Muscle of arm (tissue), 14 donors: ENCODE results near the gene LTC4S. TPM values are rescaled to one million over a fixed set of nuclear protein-coding genes. Genes with fewer than 3 reads are reported as not detected.
"Not testable (repeated sequence)": the region's sequence is repeated elsewhere in the genome, so short reads cannot be mapped to it uniquely, and the experiment has no call there.

Experiments
- DNase-seq: peaks from one replicate; pipeline ENCODE4 v3.0.0-alpha.2; 2013
- long read RNA-seq, 11 donors: transcript quantifications; one replicate each; lab custom pipeline, GENCODE V29; 2026
- polyA plus RNA-seq, 12 donors: library from polyadenylated mRNA; unstranded; fragments of 120-200 nt; gene quantifications; one replicate each; pipeline ENCODE4 v1.2.1, GENCODE V29; 2013; ENCODE audit not compliant: insufficient read length in 12 of 12

Gene LTC4S, protein sequence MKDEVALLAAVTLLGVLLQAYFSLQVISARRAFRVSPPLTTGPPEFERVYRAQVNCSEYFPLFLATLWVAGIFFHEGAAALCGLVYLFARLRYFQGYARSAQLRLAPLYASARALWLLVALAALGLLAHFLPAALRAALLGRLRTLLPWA
- polyA plus RNA-seq = 1 to 10 TPM in 9 of 12 donors, under 1 TPM in 1, not detected in 2; 0.99 to 3.3 (median 1.7) TPM
- long read RNA-seq, donor 1, partial matches to known transcripts = 0 of 1 reads
- long read RNA-seq, donor 1, other reads (novel, unspliced or antisense) = 0 of 1 reads
- long read RNA-seq, donor 2, partial matches to known transcripts = 0 of 3 reads
- long read RNA-seq, donor 2, other reads (novel, unspliced or antisense) = 0 of 3 reads
- long read RNA-seq, donor 3, partial matches to known transcripts = 0 of 1 reads
- long read RNA-seq, donor 3, other reads (novel, unspliced or antisense) = 0 of 1 reads
- long read RNA-seq, donor 4 = 0 reads
- long read RNA-seq, donor 5, partial matches to known transcripts = 0 of 1 reads
- long read RNA-seq, donor 5, other reads (novel, unspliced or antisense) = 0 of 1 reads
- long read RNA-seq, donor 6 = 0 reads
- long read RNA-seq, donor 7 = 0 reads
- long read RNA-seq, donor 8 = 0 reads
- long read RNA-seq, donor 9, partial matches to known transcripts = 0 of 2 reads
- long read RNA-seq, donor 9, other reads (novel, unspliced or antisense) = 0 of 2 reads
- long read RNA-seq, donor 10, partial matches to known transcripts = 0 of 1 reads
- long read RNA-seq, donor 10, other reads (novel, unspliced or antisense) = 0 of 1 reads
- long read RNA-seq, donor 11, partial matches to known transcripts = 0 of 2 reads
- long read RNA-seq, donor 11, other reads (novel, unspliced or antisense) = 0 of 2 reads

DNA sequence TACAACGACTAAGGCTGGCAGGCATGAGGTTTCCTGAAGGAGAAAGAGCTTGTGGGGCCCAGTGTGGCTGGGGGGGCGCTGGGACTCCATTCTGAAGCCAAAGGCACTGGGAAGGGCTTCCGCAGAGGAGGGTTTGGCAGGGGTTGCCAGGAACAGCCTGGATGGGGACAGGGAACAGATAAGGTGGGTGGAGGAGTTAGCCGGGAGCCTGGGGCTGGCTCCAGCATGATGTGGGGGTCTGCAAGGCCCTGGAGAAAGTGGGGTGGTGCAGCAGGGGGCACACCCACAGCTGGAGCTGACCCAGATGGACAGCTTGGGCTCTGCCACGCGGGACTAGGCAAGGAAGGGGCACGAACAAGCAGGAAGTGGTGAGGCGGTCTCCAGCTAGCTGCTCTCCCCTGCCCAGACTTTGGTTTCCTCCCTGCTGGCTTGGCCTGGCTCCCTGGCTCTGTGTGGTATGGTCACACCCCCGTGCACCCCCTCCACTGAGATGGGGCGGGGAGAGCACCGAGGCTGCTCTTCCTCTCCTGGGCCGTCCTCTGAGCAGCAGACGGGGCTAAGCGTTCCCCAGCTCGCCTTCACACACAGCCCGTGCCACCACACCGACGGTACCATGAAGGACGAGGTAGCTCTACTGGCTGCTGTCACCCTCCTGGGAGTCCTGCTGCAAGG, at the start of gene LTC4S:
LTC4S (plus strand) TSS at position 519 of the 672 bp plus-strand sequence; CDS start at position 614, 95 bp downstream.
- DNase-seq = no peak

DNA sequence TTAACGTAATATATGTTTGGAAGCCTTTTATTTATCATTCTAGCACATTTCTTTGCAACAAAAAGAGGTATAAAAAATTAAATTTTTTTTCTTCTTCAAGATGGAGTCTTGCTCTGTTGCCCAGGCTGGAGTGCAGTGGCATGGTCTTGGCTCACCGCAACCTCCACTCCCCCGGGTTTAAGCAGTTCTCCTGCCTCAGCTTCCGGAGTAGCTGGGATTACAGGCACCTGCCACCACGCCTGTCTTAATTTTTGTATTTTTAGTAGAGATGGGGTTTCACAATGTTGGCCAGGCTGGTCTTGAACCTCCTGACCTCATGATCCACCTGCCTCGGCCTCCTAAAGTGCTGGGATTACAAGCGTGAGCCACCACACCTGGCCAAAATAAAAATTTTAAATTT, 49.7 kb upstream of the LTC4S start:
- DNase-seq = not testable (repeated sequence)

DNA sequence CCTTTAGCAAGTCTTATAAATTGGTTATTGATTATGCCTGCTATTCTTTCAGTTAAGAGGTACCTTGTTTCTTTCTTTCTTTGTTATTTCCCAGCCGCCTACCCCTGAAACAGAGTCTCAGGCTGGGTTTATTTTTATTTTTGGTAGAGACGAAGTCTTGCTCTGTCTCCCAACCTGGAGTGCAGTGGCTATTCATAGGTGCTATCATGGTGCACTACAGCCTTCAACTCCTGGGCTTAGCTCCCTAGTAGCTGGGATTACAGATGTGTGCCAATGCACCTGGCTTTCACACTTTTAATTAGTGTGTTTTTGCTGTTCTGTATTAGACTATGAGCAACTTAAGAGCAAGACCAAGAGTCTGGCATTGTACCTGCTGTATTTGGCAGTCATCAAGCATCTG, 46.9 kb upstream of the LTC4S start:
- no peak for DNase-seq

DNA sequence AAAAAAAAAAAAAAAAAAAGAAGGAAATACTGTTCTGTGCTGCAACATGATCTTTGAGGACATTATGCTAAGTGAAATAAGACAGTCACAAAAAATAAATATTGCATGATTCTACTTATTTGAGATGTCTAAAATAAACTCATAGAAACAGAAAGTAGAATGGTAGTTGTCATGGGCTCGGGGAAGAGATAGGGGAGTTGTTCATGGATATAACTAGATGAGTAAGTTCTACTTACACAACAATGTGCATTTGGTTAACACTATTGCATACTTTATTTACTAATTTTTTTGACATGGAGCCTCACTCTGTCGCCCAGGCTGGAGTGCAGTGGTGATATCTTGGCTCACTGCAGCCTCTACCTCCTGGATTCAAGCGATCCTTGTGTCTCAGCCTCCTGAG, 46.0 kb upstream of the LTC4S start:
- DNase-seq = no peak

DNA sequence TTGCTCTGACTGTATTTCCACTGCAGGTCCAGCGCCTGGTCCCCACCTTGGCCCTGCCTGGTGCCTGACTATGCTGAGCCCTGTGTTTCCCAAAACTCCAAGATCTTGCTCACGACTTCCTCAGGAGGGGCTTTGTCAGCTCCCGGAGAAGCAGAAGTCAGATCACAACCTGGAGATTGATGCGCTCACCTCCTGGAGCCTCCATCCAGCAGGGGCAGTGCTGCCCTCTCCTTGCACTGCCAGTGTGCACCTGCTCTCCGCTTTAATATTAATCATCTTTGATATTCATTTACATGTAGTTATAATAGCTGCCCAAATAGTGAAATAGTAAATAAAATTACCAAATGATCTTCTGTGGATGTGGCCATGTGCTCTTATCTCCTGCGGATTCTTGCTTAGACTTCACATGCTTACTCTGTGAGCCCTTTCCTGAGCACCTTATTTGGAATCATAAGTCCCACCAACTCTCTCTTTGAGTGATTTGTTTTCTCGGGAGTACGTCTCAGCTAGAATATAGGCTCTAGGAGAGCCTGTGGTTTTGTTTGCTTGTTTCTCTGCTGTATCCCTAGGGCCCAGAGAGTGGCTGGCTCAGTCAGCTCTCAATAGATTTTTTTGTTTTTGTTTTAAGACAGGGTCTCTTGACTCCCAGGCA, 43.8 kb upstream of the LTC4S start:
- DNase-seq = no peak

DNA sequence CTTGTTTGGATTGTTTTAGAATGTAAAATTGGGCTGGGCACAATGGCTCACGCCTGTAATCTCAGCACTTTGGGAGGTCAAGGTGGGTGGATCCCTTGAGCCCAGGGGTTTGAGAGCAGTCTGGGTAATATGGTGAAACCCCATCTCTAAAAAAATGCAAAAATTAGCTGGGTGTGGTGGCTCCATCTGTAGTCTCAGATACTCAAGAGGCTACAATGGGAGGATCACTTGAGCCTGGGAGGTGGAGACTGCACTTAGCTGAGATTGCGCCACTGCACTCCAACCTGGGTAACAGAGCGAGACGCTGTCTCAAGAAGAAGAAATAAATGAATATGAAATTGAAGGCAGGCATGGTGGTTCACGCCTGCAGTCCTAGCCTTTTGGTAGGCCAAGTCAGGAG, 39.8 kb upstream of the LTC4S start:
- DNase-seq = no peak

DNA sequence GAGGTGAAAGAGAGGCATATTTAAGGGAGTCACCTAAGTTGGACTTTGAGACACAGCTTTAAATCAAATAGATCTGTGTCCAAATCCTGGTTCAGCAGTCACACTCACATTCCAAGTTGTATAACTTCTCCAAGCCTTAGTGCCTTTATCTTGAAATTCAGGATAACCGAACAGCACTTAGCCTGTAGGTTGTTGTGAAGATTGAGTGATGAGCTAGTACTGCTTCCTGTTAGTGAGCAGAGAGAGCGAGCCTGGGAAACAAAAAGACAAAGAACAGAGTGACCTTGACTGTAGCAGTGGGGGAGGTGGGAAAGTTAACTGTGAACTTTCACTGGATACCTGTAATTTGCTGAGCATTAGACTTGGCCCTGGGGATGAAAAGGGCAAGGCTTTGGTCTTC, 38.8 kb upstream of the LTC4S start:
- DNase-seq = no peak

DNA sequence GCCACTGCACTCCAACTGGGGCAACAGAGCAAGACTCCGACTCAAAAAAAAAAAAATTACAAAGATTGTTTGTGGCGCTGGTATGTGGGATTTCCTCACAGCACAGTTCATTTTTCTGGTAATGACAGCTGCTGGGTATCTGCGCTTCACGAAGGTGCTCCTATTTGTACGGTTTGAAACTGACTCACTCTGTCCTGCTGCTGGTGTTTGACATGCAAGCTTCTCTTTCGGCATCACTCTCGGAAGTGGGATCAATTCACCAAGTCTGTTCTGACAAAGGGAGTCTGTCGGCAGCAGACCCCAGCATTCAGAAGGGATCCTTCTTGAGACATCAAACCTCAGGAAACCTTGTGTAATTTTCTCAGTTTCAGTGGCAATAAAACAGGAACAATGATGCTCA, 34.8 kb upstream of the LTC4S start:
- DNase-seq = no peak

DNA sequence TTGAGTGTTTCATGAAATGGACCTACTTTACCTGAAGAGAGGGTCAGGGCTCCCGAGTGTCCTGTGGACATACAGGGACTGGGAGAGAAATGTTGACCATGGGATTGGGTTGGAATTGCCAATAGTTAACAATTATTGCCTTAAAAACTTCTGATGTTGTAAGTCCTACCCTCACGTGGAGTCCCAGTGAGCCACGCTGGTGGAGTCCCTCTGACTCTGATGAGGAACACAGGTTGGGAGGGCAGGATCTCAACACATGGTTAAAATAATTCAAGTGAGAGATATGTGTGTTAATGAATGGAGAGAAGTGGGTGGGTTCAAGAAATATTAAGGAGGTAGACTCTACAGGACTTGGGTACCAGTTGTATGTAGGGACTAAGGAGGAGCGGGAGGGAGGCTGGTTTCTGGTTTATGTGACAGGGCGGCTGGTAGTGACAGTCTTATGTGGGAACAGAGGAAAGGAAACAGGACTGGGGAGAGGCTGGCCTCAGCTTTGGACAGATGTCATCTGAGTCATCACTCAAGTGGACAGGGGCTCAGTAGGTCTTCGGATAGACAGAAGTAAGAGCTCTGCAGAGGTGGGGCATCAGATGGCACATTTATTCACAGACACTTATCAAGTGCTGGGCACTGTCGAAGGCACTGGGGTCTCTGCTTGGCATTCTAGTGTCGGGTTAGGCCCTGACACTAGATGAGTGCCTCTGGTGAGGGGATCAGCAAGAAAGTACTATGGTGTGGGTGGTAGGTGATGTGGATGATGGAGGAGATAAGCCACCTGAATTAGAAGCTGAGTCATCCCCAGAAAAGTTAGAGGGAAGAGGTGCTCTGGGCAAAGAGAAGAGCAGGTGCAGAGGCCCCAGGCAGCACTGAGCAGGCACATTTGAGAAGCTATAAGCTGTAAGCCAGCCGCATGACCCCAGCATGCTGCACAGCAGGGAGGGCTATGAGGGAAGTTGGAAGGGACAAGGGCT, 33.9 kb upstream of the LTC4S start:
- DNase-seq = no peak

DNA sequence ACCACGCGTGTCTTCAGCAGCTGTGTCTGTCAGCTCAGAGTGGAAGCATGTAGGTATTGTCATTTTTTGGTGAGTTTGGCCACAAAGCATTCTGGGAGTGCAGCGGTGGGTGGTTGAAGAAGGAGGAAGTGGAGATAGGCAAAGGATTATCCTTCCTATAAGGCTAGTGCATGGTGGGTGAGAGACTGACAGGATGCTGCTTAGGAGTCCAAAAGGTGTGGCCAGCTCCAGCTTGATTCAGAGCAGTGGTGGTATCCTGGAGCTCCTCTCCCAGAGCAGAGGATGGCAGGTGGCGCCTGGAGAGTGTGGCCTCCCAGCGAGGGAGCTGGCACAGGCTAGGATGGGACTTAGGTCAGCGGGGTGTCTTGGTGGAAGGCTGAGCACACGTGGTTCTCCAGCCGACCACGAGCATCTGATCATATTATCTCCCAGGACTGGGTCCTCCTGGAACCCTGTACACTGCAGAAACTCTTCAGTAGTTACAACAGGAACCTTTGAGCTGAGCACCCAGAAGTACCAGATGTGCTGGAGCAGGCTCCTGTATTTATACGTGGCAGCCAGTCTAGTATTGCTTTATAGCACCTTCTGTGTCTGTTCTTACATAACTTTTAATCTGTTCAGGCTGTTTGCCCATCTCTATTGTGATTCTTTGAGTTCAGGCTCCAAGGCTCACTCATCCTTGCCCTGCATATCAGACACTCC, 31.6 kb upstream of the LTC4S start:
- DNase-seq = no peak

DNA sequence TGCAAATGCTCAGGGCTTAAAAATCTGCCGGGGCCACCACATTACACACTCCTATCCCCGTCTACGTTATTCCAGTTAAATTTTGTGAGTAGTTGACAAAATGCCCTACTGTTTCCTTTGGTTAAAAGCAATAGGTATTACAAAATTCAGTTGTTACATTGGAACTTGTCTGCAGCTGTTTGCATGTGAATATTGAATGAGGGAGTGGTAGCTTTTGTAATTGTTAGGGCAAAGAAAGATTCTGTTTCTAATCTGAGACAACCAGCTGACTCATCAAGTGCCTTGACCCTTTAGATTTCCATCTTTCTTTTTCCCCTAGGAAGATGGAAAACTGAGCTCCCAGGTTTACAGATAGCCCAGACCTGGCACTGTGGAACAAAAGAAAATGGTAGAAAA, 31.0 kb upstream of the LTC4S start:
- DNase-seq = no peak

DNA sequence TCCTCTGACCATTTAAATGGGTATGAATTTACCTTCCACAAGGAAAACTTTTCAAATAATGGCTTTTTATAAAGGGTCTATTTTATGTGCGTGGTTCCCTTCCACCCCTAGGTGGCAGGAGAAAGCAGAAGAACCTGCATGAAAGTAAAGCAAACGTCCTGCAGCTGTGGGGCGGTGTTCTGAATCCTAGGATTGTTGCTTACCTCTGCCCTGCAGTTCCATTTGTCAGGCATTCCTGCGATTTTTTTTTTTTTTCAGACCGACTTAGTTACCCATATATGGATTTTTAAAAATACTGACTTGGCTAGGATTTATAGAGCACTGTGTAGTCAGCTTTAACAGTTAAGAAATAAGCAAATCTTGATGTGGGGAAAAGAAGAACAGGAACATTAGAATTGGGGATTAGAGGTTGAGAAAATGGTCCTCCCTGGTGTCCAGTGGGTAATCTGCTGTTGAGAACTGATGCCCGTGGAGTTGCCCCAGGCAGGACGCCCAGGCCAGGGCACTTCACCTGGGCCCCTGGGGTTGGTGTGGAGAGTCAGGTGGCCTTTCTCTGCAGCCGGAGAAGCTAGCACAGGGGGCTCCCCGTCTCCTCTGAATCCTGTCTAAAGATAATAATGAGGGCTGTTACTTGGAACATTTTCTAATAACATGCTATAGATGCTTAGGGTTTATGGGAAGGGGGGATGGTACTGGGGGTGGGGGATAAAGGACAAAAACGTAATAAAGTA, 30.4 kb upstream of the LTC4S start:
- DNase-seq = peak; percentile 59

DNA sequence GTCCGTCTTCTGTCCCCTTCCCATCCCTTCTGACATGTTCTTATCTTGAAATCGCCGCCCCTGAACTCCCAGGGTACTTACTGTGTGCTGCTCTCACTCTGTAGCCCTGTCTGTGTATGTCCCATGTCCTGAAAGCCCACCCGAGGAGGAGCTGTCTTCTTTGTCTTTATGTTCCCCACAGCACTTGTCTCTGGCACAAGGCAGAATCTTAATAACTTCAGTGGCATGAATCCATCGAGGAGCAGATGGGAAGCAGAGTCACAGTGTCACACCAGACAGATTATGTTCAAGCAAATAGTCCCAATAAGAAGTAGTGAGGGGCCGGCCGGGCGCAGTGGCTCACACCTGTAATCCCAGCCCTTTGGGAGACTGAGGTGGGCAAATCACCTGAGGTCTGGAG, 29.7 kb upstream of the LTC4S start:
- DNase-seq = no peak

DNA sequence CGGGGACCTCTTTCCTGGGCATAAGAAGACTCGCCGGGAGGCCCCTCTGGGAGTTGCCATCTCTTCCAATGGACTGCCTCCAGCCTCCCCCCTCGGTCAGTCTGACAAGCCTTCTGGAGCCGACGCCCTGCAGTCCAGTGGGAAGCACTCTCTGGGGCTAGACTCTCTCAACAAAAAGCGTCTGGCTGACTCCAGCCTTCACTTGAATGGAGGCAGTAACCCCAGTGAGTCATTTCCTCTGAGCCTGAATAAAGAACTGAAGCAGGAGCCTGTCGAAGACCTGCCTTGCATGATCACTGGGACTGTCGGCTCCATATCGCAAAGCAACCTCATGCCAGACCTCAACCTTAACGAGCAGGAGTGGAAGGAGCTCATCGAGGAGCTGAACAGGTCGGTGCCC, 28.4 kb upstream of the LTC4S start:
- DNase-seq = no peak

DNA sequence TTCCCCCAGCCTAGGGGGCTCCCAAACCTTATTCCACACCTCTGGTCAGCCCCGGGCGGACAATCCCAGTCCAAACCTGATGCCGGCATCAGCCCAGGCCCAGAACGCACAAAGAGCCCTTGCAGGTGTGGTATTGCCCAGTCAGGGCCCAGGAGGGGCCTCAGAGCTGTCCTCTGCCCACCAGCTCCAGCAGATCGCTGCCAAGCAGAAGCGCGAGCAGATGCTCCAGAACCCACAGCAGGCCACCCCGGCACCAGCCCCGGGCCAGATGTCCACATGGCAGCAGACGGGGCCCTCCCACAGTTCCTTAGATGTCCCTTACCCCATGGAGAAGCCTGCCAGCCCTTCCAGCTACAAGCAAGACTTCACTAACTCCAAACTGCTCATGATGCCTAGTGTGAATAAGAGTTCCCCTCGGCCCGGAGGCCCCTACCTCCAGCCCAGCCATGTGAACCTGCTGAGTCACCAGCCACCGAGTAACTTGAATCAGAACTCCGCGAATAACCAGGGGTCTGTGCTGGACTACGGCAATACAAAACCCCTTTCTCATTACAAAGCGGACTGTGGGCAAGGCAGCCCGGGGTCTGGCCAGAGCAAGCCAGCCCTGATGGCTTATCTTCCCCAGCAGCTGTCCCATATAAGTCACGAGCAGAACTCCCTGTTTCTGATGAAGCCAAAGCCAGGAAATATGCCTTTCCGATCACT, 27.6 kb upstream of the LTC4S start:
- DNase-seq = no peak

DNA sequence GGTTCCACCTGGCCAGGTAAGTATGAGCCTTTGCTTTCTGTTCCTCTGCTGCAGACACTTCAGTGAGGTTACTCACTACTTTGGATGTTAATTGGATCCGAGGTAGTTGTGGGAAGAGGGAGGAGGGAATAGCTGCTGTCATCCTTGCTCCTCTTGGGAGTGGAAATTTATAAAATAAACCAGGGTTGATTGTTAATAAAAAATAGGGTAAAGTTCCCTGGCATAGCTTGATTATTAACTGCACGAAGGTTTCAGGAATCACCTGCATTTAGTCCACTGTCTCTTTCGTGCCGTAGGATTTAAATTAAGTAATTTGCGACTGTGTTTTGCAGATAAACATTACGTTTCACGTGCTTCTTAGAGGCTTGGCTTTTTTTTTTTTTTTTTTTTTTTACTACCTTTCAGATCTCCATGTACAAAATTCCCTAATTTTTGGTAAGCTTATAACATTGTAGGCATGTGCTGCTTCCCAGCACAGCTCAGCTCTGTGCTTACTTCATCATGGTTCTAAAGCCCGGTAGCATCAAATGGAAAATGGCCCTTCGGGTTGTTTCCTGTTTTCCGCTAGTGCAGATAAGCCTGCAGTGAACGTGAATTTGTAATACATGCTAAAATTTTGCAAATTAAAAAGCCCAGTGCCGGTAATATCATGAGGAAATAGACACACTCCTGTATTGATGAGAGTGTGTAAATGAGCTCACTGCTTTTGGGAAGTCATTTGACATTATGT, 26.9 kb upstream of the LTC4S start:
- DNase-seq = no peak

DNA sequence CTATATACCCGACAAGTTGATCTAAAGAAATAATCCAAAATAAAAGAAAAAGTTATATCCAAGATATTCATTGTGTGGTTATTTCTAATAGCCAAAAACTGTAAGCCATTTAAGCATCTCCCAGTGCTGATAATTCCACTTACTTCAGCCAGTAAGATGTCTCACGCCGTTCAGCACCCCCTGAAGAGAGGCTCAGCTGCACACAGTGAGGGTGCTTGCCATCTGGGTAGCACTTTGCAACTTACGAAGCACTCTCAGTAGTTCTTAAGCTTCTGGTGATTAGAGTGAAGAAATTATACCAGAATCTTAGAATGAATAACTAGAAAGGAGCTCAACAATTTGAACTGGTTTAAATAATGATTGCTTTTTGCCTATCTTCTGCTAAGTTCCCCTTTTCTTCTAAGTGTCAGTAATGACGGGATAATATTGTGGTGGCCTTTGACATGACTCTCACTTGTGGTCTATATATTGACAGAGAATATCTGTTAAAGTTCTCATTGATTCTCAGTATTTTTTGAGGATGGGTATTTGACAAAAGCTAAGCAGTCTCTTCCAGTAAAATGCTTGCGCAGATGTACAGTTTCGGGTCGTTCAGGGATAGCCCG, 26.2 kb upstream of the LTC4S start:
- DNase-seq = no peak
